Fibroblast of the aortic adventitia (primary cell): ENCODE data around the gene EFCAB11. TPM values are rescaled to one million over a fixed set of nuclear protein-coding genes. Genes with fewer than 3 reads are reported as not detected.

Source experiments
- DNase-seq: peaks from one replicate; pipeline ENCODE4 v3.0.0-alpha.2; 2010; ENCODE audit warnings: low read depth
- H3K4me3 ChIP-seq: 2 replicates; pipeline ENCODE4 v1.5.1; 2011; ENCODE audit warnings: low read depth, mild to moderate bottlenecking, control low read depth, low read length, moderate library complexity
- total RNA-seq: library from RNA; depleted of rRNA; stranded (reverse); fragments of >200 nt; gene quantifications from 2 replicates; pipeline ENCODE4 v1.2.3, GENCODE V29; 2012; ENCODE audit warnings: low replicate concordance
- TF ChIP-seq, protein P1 (sequence below): IDR thresholded peaks from 2 replicates; pipeline ENCODE4 v1.5.1; 2011; ENCODE audit warnings: mild to moderate bottlenecking, low read length, control low read depth, inconsistent platforms; ENCODE audit not compliant: insufficient read depth

EFCAB11 gene
- total RNA-seq, 1 donor = 11.1 TPM

DNA sequence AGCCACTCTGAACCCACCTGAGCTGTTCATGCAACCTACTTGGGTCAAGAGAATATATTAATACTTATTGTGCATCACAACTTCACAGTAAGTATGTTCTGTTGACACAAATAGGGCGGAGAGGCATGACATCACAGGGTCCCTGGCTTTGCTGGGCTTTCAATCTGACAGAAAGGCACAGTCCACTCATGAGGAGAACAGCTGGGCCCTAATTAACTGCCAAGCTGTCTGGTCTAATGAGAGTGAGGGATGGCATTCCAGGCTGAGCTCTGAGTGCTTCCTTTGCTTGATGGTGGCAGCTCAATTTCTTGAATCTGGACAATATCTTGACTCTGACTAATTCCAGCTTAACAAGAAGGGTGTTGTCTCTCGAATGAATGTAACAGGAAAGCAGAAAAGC lies 2.0 kb downstream of the EFCAB11 start:
- TF ChIP-seq, protein P1, sequence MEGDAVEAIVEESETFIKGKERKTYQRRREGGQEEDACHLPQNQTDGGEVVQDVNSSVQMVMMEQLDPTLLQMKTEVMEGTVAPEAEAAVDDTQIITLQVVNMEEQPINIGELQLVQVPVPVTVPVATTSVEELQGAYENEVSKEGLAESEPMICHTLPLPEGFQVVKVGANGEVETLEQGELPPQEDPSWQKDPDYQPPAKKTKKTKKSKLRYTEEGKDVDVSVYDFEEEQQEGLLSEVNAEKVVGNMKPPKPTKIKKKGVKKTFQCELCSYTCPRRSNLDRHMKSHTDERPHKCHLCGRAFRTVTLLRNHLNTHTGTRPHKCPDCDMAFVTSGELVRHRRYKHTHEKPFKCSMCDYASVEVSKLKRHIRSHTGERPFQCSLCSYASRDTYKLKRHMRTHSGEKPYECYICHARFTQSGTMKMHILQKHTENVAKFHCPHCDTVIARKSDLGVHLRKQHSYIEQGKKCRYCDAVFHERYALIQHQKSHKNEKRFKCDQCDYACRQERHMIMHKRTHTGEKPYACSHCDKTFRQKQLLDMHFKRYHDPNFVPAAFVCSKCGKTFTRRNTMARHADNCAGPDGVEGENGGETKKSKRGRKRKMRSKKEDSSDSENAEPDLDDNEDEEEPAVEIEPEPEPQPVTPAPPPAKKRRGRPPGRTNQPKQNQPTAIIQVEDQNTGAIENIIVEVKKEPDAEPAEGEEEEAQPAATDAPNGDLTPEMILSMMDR = no peak
- no peak for DNase-seq
- H3K4me3 ChIP-seq = no peak overlapping the region

DNA sequence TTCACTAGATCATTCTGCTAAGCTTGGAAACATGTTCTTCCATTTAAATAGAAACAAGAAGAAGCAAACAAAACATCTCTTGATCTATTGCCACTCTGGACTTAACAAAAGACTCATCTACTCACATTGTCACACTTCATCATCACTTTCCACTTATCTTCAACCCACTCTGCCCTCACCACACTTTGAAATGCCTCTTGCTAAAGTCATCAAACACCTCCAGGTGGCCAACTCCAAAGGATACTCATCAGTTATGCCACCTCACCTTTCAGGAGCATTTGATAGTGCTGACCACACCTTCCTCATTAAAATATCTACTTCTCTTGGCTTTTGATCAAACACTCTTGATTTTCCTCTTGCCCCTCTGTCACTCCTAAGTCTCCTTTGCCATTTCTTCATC lies 7.2 kb downstream of the EFCAB11 start:
- no peak overlapping the region for H3K4me3 ChIP-seq
- no peak for DNase-seq
- TF ChIP-seq, protein P1 = no peak

- TF ChIP-seq, protein P1 = no peak
- no peak for DNase-seq
- no peak overlapping the region for H3K4me3 ChIP-seq
These were observed 12.6 kb downstream of the EFCAB11 start for GRCh38 chr14:89941830-89942377.

GRCh38 chr14:89936654-89937185 lies 17.8 kb downstream of the EFCAB11 start:
- H3K4me3 ChIP-seq = no peak overlapping the region
- DNase-seq = no peak
- TF ChIP-seq, protein P1 = no peak

- TF ChIP-seq, protein P1 = no peak
- H3K4me3 ChIP-seq = no peak overlapping the region
- no peak for DNase-seq
These were observed 21.5 kb downstream of the EFCAB11 start for GRCh38 chr14:89933002-89933401.

- no peak for DNase-seq
- TF ChIP-seq, protein P1 = no peak
- H3K4me3 ChIP-seq = no peak overlapping the region
These were observed 27.2 kb downstream of the EFCAB11 start for GRCh38 chr14:89927186-89927865.

- TF ChIP-seq, protein P1 = no peak
These were observed 27.8 kb downstream of the EFCAB11 start for GRCh38 chr14:89926694-89927093.

More at GRCh38 chr14:89926694-89927093, 27.8 kb downstream of the EFCAB11 start:
- DNase-seq = peak; percentile 57
- no peak overlapping the region for H3K4me3 ChIP-seq
